GM21737 (cell line): ENCODE data around the gene LAG3.

Experiments
- ATAC-seq: cut with Tn5 transposase; IDR thresholded peaks from one replicate; pipeline ENCODE4 v1.9.1; 2021; ENCODE audit warnings: mild to moderate bottlenecking, moderate library complexity; ENCODE audit not compliant: unreplicated experiment

Gene LAG3

DNA sequence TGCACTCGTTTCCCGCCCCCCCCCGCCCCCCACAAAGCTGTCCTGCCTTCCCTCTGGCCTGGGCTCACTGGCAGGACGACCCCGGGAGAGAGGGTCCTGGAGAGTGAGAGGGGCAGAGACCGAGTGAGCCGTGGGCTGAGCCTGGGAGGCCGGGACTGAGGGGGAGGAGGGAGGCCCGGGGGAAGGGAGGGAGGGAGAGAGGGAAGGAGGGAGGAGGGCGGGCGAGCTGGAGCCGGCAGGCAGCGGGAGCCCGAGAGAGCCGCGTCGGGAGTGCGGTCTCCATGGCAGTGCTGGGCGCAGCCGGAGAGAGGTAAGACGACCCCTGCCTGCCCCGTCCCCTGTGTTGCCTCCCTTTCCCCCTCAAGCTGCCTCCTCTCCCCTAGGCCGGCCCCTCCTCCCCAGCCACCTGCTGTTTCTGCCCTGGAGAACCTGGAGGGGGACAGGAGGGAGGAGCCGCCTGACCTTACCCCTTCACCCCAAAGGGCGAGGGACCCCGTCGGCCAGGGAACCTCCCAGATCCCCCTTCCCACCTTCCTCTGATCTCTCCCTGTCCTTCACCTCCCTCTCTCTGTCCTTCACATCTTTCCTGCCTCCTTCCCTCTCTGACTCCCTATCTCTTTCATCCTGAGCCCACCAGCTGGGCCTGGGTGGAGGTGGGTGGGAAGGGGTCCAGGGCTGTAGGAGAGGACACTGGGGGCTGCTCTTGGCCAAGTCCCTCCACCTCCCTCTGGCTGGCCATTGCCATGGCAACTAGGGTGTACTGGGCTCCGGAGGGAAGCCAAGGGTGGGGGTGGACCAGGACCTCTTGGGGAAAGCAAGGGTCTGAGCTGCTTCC lies 49.5 kb downstream of the LAG3 start, which contains the start of gene GPR162:
Gene GPR162 (plus strand): TSS at position 231 of the 835 bp plus-strand sequence. CDS start 2,078 bp downstream, outside the sequence.
- ATAC-seq: no peak

DNA sequence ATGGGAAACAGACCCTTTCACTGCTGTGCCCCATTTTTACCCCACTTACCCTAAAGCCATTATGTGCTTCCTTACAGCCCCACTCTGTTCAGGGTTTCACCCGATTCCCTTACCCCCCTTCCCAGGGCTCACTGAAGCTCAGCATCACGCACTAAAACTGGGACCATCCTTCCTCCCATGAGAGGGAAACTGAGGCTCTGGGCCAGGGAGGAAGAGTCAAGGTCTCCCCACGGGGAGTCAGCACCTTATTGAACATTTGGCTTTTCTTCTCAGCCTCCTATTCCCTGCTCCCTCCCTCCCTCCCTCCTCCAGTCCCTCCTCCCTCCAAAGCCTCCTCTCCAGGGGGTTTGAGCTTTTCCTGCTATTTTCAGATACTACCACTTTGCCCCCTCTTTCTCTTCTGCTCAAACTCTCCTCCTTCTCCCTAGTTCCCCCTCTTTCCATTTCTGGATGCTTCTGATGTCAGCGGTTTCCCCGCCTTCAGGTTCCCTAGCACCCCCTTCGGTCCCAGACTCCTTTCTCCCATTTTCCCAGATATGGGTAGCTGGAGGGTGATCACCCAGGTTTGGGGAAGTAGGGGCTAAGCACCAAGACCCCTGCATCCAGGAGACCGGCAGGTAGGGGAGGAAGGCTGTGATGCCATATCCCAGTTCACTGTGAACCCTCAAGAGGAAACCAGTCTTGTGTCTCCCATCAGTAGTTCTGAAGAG lies 50.3 kb downstream of the LAG3 start:
- no peak for ATAC-seq

DNA sequence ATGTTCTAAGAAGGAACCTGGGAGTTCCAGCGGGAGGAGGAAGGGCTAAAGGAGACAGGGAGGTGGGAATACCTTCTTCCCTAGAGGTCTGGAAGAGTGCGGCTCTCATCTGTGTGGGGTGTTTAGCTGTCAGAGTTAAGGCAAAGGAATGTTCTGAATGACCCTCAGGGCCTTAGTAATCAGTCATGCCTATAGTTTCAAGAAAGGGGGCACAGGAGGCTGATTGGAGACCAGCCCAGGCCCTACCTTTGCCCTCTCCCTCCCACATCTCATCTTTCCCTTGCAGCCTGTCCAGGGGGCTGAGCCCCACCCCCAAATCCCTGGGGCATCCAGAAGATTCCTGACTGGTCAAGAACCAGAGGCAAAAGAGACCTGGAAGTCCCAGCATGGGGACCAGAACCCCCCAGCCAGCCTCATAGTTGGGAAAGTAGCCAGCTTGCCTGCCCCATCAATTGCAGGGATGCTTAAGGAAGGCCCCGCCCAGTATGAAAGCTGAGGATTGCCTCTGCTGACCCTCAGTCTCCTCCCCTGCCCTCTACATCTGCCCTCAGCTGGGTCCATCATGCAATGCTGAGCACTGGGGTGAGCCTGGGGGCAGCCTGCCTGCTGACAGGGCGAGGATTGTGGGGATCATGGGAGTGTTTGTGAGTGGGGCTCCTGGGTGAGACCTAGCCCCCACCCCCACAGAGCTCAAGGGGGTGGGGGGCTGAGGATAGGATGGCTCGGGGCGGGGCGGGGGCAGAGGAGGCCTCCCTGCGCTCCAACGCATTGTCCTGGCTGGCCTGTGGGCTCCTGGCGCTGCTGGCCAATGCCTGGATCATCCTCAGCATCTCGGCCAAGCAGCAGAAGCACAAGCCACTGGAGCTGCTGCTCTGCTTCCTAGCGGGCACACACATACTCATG lies 51.1 kb downstream of the LAG3 start:
- no peak for ATAC-seq

DNA sequence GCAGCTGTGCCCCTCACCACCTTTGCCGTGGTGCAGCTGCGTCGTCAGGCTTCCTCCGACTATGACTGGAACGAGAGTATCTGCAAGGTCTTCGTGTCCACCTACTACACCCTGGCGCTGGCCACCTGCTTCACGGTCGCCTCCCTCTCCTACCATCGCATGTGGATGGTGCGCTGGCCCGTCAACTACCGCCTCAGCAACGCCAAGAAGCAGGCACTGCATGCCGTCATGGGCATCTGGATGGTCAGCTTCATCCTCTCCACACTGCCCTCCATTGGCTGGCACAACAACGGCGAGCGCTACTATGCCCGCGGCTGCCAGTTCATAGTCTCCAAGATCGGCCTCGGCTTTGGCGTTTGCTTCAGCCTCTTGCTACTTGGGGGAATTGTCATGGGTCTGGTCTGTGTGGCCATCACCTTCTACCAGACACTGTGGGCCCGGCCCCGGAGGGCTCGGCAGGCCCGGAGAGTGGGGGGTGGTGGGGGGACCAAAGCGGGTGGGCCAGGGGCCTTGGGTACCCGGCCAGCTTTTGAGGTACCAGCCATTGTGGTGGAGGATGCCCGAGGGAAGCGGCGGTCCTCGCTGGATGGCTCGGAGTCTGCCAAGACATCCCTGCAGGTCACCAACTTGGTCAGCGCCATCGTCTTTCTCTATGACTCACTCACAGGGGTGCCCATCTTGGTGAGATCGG lies 51.9 kb downstream of the LAG3 start:
- no peak for ATAC-seq

DNA sequence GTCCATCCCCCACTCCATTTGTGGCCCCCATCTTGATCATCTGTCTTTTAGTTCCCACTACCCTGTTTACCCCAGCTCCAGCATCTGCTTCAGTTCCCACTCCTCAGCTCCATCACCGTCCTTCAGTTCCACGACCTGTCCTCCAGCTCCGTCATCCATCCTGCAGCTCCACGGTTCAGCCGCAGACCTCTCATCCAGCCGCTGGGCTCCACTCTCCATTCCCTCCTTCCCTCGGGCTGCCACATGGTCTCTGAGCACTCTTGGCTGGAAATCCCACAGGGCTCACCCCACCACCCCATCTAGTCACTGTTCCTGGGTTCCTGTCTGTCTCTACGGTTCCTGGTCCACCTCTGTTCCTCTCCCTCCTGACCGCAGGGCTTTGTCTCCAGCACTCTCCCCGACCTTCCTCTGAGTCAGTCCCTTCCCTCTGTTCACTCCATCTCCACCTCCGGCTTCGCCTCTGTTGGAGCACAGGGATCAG lies 52.6 kb downstream of the LAG3 start:
- ATAC-seq: no peak

DNA sequence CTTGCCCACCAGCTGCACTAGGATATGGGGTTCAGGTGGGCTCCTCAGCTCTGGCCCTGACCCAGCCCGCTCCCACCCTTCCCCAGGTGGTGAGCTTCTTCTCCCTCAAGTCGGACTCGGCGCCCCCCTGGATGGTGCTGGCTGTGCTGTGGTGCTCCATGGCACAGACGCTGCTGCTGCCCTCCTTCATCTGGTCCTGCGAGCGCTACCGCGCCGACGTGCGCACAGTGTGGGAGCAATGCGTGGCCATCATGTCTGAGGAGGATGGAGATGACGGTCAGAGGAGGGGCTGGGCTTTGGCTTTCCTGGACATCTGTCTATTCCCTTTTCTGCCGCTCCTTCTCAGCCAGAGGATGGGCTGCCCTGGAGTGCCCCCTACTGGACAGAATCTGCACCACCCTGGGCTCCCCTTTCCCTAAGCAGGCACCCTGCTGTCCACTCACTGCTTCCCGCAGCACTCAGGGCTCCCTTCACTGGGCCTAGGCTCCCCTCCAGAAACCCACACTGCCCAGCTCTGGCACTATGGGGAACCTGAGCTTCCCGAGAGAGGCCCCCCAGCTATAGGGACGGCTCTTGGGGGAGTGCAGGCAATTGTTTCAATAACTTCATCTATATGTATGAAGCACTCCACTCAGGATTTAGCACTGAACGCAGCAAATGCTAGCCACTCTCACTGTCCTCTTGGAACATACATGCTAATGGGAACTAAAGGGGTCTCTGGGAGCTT lies 53.2 kb downstream of the LAG3 start:
- ATAC-seq: no peak

DNA sequence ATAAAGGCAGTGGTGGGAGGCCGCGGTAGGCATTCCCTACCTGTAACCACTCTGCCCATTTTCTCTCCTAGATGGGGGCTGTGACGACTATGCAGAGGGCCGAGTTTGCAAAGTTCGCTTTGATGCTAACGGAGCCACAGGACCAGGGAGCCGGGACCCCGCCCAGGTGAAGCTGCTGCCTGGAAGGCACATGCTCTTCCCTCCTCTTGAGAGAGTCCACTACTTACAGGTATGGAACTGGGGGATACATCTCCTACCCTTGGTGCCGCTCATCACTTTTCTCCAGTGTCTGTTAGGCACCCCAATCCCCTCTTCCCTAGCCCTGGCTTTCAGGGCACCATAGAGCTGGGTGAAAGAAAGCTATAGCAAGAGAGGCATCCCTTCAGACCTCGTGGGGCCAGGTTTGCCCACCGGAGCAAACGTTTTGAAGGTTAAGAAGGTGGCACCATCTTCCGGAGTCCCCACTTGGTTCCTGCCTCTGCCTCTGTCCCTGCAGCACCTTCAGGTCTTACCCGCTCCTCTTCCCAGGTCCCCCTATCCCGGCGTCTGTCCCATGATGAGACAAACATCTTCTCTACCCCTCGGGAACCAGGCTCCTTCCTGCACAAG lies 53.9 kb downstream of the LAG3 start:
- no peak for ATAC-seq

DNA sequence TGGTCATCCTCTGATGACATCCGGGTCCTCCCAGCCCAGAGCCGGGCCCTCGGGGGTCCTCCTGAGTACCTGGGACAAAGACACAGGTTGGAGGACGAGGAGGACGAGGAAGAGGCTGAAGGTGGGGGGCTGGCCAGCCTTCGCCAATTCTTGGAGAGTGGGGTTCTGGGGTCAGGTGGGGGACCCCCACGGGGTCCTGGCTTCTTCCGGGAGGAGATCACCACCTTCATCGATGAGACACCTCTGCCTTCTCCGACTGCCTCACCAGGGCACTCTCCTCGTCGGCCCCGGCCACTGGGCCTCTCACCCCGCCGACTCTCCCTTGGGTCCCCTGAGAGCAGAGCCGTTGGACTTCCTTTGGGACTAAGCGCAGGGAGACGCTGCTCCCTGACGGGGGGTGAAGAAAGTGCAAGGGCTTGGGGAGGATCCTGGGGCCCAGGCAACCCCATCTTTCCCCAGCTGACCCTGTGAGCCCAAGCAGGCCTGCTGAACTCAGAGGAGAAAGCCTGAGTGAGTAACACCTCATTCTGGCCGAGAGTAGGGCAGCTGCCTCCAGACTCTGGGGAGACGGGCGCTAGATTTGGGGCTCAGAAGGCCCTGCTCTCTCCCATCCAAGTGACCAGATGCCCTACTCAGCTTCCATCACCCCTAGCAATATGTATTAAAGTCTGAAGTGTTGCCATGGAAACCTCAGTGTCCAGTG lies 54.6 kb downstream of the LAG3 start:
- ATAC-seq: no peak

DNA sequence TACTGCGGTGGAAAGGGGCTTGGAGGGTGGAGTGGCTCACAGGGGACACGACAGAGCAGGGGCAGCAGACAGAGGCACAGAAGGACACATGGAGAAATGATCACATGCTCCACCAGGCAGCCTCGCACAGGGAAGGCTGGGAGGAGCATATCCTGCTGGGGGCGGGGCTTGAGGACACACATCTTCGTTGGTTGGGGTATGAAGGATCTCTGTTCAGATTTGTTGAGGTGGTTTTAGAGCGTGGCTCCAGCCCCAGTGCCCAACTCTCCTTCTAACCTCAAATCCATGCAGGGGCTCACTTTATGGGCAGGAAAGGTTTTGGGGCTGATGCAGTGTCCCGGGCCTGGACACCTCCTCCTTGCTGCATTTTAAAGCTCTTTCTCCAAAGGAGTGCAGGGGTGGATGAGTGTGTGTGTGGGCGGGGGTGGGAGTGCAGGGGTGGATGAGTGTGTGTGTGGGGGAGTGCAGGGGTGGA lies 55.2 kb downstream of the LAG3 start:
- no peak for ATAC-seq
